ENCODE data around the gene PCDHA11.
A peak's percentile ranks its signal among the peaks of the same experiment; 100 is the strongest.
"Not testable (repeated sequence)": the region's sequence is repeated elsewhere in the genome, so short reads cannot be mapped to it uniquely, and the experiment has no call there.

PCDHA11 gene

DNA sequence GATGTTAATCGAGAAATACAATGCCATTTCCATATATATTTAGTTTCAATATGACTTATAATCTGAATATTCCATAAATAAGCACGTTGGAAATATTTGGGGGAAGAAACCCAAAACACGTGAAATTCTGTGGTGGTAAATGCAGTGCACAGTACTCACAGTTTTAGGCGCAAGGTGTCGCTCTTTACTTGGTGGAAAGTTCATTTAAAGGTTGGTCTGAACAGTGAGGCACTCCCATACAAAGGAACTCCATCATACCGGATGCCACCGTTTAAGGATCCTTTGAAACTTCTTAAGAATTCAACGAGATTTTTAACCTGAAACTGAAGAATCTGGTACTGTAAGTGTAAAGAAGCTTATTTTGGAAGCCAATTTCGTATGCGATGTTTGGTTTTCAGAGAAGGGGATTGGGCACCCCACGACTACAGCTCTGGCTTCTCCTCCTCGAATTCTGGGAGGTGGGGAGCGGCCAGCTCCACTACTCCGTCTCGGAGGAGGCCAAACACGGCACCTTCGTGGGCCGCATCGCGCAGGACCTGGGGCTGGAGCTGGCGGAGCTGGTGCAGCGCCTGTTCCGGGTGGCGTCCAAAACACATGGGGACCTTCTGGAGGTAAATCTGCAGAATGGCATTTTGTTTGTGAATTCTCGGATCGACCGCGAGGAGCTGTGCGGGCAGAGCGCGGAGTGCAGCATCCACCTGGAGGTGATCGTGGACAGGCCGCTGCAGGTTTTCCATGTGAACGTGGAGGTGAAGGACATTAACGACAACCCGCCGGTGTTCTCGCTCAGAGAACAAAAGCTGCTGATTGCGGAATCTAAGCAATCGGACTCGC, at the start of gene PCDHA11:
Gene PCDHA11, plus strand, starts transcription at position 237 of the 834 bp plus-strand sequence. Its CDS starts 147 bp downstream, at position 384.
- peak within 1 kb of the TSS; percentile 54 for H3K4me3 ChIP-seq (ENCODE audit: low read depth, low read length)
- peak within 1 kb of the TSS; percentile 59 for H3K9ac ChIP-seq (ENCODE audit: low read length)
- H3K27ac ChIP-seq (ENCODE audit: low read depth, low read length): no peak within 1 kb of the TSS
- peaks cover 2% of the 10 kb centered on the region; the same call in 1 of the 2 replicates for H3K9me3 ChIP-seq (ENCODE audit: control insufficient read depth, insufficient read depth, low read depth, low read length)
- H3K27me3 ChIP-seq (ENCODE audit: control insufficient read depth, insufficient read depth, low read length): no peaks in the 10 kb centered on the region
- H3K4me1 ChIP-seq (ENCODE audit: control insufficient read depth, insufficient read depth, low read length): no peaks in the 10 kb centered on the region
- H3K36me3 ChIP-seq (ENCODE audit: control insufficient read depth, insufficient read depth, low read length): peaks cover 16% of the 10 kb centered on the region

- H3K4me1 ChIP-seq (ENCODE audit: control insufficient read depth, insufficient read depth, low read length): no peaks in the 10 kb centered on the region
- no peaks in the 10 kb centered on the region for H3K36me3 ChIP-seq (ENCODE audit: control insufficient read depth, insufficient read depth, low read length)
- peaks cover 5% of the 10 kb centered on the region; the same call in 1 of the 2 replicates for H3K9me3 ChIP-seq (ENCODE audit: control insufficient read depth, insufficient read depth, low read depth, low read length)
- H3K27me3 ChIP-seq (ENCODE audit: control insufficient read depth, insufficient read depth, low read length): no peaks in the 10 kb centered on the region
- H3K27ac ChIP-seq (ENCODE audit: low read depth, low read length): no peak within 1 kb of the TSS
- peak within 1 kb of the TSS; percentile 38; the same call in 1 of the 2 replicates for H3K4me3 ChIP-seq (ENCODE audit: low read depth, low read length)
- no peak within 1 kb of the TSS for H3K9ac ChIP-seq (ENCODE audit: low read length)
Observed at GRCh38 chr5:140821375-140822280, 47.1 kb upstream of the PCDHA11 start, which contains the start of gene PCDHA5. TSS of gene PCDHA5 (plus strand) at chr5:140821613.

DNA sequence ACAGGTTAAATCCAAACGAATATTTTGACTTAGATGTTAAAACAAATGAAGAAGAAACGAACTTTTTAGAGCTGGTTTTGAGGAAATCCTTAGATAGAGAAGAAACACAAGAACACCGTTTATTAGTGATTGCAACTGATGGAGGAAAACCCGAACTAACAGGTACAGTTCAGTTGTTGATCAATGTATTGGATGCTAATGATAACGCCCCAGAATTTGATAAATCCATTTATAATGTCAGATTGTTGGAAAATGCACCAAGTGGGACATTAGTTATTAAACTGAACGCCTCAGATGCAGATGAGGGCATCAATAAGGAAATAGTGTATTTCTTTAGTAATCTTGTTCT, 46.5 kb upstream of the PCDHA11 start:
- Histone ChIP-seq H3K4me3 (ENCODE audit: low read depth, low read length) (no peak overlapping the region), H3K9ac (ENCODE audit: low read length) (no peak overlapping the region), H3K27ac (ENCODE audit: low read depth, low read length) (no peak overlapping the region), H3K36me3 (ENCODE audit: control insufficient read depth, insufficient read depth, low read length) (no peaks in the 10 kb centered on the region), H3K27me3 (ENCODE audit: control insufficient read depth, insufficient read depth, low read length) (no peaks in the 10 kb centered on the region), H3K4me1 (ENCODE audit: control insufficient read depth, insufficient read depth, low read length) (no peaks in the 10 kb centered on the region), H3K9me3 (ENCODE audit: control insufficient read depth, insufficient read depth, low read depth, low read length) (peaks cover 5% of the 10 kb centered on the region; the same call in 1 of the 2 replicates)

GRCh38 chr5:140822969-140823368, 45.8 kb upstream of the PCDHA11 start:
- H3K36me3 ChIP-seq (ENCODE audit: control insufficient read depth, insufficient read depth, low read length); H3K27me3 ChIP-seq (ENCODE audit: control insufficient read depth, insufficient read depth, low read length); H3K4me3 ChIP-seq (ENCODE audit: low read depth, low read length); H3K9me3 ChIP-seq (ENCODE audit: control insufficient read depth, insufficient read depth, low read depth, low read length); H3K4me1 ChIP-seq (ENCODE audit: control insufficient read depth, insufficient read depth, low read length); H3K27ac ChIP-seq (ENCODE audit: low read depth, low read length); H3K9ac ChIP-seq (ENCODE audit: low read length): not testable (repeated sequence)

DNA sequence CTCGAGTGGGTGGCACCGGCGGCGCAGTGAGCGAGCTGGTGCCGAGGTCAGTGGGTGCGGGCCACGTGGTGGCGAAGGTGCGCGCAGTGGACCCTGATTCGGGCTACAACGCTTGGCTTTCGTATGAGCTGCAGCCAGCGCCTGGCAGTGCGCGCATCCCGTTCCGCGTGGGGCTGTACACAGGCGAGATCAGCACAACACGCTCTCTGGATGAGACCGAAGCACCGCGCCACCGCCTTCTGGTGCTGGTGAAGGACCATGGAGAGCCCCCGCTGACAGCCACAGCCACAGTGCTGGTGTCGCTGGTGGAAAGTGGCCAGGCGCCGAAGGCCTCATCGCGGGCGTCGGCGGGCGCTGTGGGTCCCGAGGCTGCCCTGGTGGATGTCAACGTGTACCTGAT, 45.3 kb upstream of the PCDHA11 start:
- H3K27ac ChIP-seq (ENCODE audit: low read depth, low read length): no peak overlapping the region
- H3K4me3 ChIP-seq (ENCODE audit: low read depth, low read length): no peak overlapping the region
- H3K9ac ChIP-seq (ENCODE audit: low read length): no peak overlapping the region
- peaks cover 5% of the 10 kb centered on the region; the same call in 1 of the 2 replicates for H3K9me3 ChIP-seq (ENCODE audit: control insufficient read depth, insufficient read depth, low read depth, low read length)
- H3K27me3 ChIP-seq (ENCODE audit: control insufficient read depth, insufficient read depth, low read length): no peaks in the 10 kb centered on the region
- H3K36me3 ChIP-seq (ENCODE audit: control insufficient read depth, insufficient read depth, low read length): no peaks in the 10 kb centered on the region
- no peaks in the 10 kb centered on the region for H3K4me1 ChIP-seq (ENCODE audit: control insufficient read depth, insufficient read depth, low read length)

GRCh38 chr5:140827704-140828361, 40.9 kb upstream of the PCDHA11 start, which contains the start of gene PCDHA6:
TSS of gene PCDHA6 (plus strand) at chr5:140827960. CDS start at chr5:140828092, 132 bp downstream.
- H3K27me3 ChIP-seq (ENCODE audit: control insufficient read depth, insufficient read depth, low read length): no peaks in the 10 kb centered on the region
- H3K36me3 ChIP-seq (ENCODE audit: control insufficient read depth, insufficient read depth, low read length): no peaks in the 10 kb centered on the region
- no peaks in the 10 kb centered on the region for H3K4me1 ChIP-seq (ENCODE audit: control insufficient read depth, insufficient read depth, low read length)
- peak within 1 kb of the TSS; percentile 31; the same call in 1 of the 2 replicates for H3K4me3 ChIP-seq (ENCODE audit: low read depth, low read length)
- H3K9ac ChIP-seq (ENCODE audit: low read length): no peak within 1 kb of the TSS
- no peak within 1 kb of the TSS for H3K27ac ChIP-seq (ENCODE audit: low read depth, low read length)
- H3K9me3 ChIP-seq (ENCODE audit: control insufficient read depth, insufficient read depth, low read depth, low read length): peaks cover 5% of the 10 kb centered on the region; the same call in 1 of the 2 replicates

DNA sequence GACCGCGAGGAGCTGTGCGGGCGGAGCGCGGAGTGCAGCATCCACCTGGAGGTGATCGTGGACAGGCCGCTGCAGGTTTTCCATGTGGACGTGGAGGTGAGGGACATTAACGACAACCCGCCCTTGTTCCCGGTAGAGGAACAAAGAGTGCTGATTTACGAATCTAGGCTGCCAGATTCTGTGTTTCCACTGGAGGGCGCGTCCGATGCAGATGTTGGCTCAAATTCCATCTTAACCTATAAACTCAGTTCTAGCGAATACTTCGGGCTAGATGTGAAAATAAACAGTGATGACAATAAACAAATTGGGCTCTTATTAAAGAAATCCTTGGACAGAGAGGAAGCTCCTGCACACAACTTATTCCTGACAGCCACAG, 40.4 kb upstream of the PCDHA11 start:
- H3K27me3 ChIP-seq (ENCODE audit: control insufficient read depth, insufficient read depth, low read length): no peaks in the 10 kb centered on the region
- H3K27ac ChIP-seq (ENCODE audit: low read depth, low read length): no peak overlapping the region
- no peaks in the 10 kb centered on the region for H3K4me1 ChIP-seq (ENCODE audit: control insufficient read depth, insufficient read depth, low read length)
- no peak overlapping the region; the same call in 1 of the 2 replicates for H3K4me3 ChIP-seq (ENCODE audit: low read depth, low read length)
- no peaks in the 10 kb centered on the region for H3K36me3 ChIP-seq (ENCODE audit: control insufficient read depth, insufficient read depth, low read length)
- no peak overlapping the region for H3K9ac ChIP-seq (ENCODE audit: low read length)
- H3K9me3 ChIP-seq (ENCODE audit: control insufficient read depth, insufficient read depth, low read depth, low read length): peaks cover 5% of the 10 kb centered on the region; the same call in 1 of the 2 replicates

DNA sequence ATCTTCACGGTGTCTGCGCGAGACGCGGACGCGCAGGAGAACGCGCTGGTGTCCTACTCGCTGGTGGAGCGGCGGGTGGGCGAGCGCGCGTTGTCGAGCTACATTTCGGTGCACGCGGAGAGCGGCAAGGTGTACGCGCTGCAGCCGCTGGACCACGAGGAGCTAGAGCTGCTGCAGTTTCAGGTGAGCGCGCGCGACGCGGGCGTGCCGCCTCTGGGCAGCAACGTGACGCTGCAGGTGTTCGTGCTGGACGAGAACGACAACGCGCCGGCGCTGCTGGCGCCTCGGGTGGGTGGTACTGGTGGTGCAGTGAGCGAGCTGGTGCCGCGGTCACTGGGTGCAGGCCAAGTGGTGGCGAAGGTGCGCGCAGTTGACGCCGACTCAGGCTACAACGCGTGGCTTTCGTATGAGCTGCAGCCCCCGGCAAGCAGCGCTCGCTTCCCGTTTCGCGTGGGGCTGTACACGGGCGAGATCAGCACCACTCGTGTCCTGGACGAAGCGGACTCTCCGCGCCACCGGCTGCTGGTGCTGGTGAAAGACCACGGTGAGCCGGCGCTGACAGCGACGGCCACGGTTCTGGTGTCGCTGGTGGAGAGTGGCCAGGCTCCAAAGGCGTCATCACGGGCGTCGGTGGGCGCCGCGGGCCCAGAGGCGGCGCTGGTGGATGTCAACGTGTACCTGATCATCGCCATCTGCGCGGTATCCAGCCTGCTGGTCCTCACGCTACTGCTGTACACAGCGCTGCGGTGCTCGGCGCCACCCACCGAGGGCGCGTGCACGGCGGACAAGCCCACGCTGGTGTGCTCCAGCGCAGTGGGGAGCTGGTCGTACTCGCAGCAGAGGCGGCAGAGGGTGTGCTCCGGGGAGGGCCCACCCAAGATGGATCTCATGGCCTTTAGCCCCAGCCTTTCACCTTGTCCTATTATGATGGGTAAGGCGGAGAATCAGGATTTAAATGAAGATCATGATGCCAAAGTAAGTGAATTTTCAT, 39.0 kb upstream of the PCDHA11 start:
- not testable (repeated sequence) for H3K9me3 ChIP-seq (ENCODE audit: control insufficient read depth, insufficient read depth, low read depth, low read length); H3K4me3 ChIP-seq (ENCODE audit: low read depth, low read length); H3K27me3 ChIP-seq (ENCODE audit: control insufficient read depth, insufficient read depth, low read length); H3K4me1 ChIP-seq (ENCODE audit: control insufficient read depth, insufficient read depth, low read length); H3K36me3 ChIP-seq (ENCODE audit: control insufficient read depth, insufficient read depth, low read length); H3K9ac ChIP-seq (ENCODE audit: low read length); H3K27ac ChIP-seq (ENCODE audit: low read depth, low read length)

DNA sequence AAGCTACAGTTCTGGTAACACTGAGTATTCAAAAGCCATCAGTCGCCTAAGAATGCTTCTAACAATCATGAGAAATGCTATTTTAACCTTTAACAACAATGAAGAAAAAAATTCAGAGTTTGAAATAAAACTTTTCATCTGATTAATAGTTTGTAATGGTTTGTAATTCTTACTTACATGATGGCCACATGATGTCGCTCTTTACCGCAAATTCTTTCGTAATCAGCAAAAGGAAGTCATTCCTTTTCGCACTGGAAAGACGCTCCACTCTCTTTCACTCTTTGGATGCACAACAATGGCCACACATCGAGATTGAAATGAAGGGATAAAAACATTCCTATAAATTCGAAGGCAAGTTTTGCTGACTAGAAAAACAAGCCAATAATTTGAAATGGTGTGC, 34.8 kb upstream of the PCDHA11 start, which contains the start of gene PCDHA7:
Gene PCDHA7, plus strand, starts transcription at position 277 of the 400 bp plus-strand sequence. Its CDS starts 115 bp downstream, at position 392.
- H3K4me3 ChIP-seq (ENCODE audit: low read depth, low read length): peak within 1 kb of the TSS; percentile 41; the same call in 1 of the 2 replicates
- H3K36me3 ChIP-seq (ENCODE audit: control insufficient read depth, insufficient read depth, low read length): peaks cover 3% of the 10 kb centered on the region; the same call in 1 of the 2 replicates
- H3K27me3 ChIP-seq (ENCODE audit: control insufficient read depth, insufficient read depth, low read length): no peaks in the 10 kb centered on the region
- H3K9me3 ChIP-seq (ENCODE audit: control insufficient read depth, insufficient read depth, low read depth, low read length): peaks cover 7% of the 10 kb centered on the region
- no peaks in the 10 kb centered on the region for H3K4me1 ChIP-seq (ENCODE audit: control insufficient read depth, insufficient read depth, low read length)
- H3K9ac ChIP-seq (ENCODE audit: low read length): no peak within 1 kb of the TSS
- no peak within 1 kb of the TSS for H3K27ac ChIP-seq (ENCODE audit: low read depth, low read length)
